ENCODE measurements around the gene SLC37A4.
"Not testable (repeated sequence)": the region's sequence is repeated elsewhere in the genome, so short reads cannot be mapped to it uniquely, and the experiment has no call there.

Gene SLC37A4

DNA sequence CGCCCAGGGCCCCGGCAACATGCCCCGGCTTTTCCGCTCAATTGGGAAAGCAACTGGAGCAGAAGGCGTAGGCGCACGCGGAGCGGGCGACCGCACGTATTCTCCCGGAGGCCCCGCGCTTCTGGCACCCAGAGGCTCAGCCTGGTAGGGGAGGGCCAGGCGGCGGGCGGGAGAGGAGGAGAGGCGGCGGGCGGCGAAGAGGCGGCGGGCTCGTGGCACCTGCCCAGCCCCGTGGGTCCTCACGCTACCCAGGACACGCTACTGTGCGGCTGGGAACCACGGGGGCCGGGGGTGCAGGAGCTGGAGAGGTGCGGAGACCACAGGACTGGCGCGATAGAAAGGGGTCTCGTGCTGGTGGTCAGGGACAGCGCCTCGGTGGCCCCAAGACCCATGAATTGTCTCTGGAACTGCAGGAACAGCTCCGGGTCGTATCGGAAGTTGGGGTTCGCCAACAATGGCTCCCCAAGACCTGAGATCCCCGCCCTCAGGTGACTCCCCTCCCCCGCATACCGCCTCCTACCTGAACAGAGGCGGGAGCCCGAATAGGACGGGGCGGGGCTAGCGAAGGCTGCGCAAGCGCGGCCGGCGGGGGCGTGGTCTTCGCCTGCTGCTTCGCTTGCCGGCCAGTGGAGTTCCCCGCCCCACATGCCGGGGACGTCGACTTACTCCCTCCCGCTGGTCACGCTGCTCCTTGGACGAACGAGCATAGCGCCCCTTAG lies at the start of gene SLC37A4:
SLC37A4 (minus strand) TSS at position 549 of the 719 bp plus-strand sequence.
- DNase-seq: peak; percentile 98

DNA sequence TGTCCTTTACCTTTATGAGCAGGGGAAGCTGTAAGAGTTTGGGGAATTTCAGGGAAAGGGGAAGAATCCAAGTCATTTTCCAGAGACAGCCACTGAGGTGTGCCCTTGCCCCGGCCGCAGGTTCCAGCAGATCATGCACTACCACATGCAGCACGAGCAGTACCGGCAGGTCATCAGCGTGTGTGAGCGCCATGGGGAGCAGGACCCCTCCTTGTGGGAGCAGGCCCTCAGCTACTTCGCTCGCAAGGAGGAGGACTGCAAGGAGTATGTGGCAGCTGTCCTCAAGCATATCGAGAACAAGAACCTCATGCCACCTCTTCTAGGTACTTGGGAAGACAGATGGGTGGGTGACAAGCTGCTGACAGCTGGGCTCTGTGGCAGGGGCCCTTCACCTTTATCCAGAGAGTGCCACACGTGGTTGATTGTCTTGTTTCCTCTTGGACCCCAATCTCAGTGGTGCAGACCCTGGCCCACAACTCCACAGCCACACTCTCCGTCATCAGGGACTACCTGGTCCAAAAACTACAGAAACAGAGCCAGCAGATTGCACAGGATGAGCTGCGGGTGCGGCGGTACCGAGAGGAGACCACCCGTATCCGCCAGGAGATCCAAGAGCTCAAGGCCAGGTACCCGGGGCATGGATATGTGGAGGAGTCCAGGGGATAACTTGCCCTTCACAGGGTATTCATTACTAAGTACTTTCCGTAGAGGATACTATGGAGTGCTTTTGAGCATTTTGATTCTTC lies 48.2 kb upstream of the SLC37A4 start:
- no peak for DNase-seq

DNA sequence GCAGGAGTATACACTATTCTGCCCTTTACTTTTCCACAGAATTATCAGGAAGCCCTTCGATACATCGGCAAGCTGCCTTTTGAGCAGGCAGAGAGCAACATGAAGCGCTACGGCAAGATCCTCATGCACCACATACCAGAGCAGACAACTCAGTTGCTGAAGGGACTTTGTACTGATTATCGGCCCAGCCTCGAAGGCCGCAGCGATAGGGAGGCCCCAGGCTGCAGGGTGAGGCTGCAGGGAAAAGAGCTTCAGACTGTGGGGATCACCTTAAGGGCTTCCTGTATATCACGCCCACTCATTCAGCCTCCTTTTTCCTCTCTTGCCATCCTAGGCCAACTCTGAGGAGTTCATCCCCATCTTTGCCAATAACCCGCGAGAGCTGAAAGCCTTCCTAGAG lies 47.2 kb upstream of the SLC37A4 start:
- DNase-seq: no peak

DNA sequence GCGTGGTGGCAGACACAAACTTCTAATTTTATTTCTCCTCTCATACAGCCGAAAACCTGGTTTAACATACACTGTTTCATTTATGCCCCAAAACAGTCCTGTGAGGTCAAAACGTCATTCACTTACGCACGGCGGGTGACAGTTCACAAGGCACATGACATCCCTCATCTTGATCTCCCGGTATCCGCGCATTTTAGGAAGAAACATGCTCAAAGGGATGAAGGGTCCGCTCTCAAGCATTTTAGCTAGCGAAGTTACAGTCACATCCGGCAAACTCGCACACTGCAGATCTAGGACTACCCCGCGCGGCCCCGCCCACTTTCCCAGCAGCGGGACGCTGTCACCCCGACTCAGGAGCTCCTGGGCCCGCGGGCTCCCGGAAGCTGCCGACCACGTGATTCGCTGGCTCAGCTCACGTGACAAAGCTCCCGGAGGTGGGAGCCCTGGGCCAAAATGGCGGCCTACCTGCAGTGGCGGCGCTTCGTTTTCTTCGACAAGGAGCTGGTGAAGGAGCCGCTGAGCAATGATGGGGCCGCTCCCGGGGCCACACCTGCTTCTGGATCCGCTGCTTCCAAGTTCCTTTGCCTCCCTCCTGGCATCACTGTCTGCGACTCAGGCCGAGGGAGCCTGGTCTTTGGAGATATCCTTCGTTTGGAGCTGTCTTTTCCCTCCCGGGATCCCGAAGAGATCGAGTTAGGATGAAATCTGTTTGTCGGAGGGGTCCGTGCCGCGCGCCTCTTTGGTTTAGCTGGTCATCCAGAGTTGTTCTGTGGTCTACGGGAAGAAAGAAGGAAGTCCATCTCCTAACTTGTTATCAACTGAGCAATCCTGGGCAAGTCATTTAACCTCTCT lies 36.9 kb upstream of the SLC37A4 start, which contains the start of gene VPS11:
VPS11 (plus strand) TSS at position 448 of the 852 bp plus-strand sequence; CDS start at position 454, 6 bp downstream.
- peak; percentile 87 for DNase-seq

DNA sequence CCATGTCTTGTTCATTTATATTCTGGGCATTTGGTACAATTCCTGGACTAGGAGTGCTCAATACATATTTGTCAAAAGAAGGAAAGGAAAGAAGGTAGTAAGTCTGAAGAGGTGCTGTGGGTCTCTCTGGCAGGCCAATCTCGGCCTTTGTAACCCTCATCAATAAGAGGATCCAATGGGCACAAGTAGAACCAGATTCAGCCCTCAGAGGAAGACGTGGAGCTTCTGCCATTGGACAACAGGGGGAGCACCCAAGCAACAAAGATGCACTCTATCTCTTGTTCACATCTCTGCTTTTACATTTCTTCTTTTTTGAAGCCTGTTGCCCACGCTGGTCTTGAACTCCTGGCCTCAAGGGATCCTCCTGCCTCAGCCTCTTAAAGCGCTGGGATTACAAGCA lies 34.7 kb upstream of the SLC37A4 start:
- peak; percentile 6 for DNase-seq

DNA sequence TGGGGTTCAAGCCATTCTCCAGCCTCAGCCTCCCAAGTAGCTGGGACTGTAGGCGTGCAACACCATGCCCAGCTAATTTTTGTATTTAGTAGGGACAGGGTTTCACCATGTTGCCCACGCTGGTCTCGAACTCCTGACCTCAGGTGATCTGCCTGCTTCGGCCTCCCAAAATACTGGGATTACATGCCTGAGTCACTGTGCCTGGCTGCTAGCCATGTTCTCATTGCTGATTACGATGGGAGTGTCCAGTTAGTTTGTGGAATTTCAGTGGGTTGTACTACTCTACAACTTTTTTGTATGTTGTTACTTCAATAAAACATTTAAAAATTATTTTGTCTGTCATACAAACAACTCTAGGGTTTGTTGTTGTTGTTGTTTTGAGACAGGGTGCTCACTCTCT lies 32.1 kb upstream of the SLC37A4 start:
- DNase-seq: no peak

DNA sequence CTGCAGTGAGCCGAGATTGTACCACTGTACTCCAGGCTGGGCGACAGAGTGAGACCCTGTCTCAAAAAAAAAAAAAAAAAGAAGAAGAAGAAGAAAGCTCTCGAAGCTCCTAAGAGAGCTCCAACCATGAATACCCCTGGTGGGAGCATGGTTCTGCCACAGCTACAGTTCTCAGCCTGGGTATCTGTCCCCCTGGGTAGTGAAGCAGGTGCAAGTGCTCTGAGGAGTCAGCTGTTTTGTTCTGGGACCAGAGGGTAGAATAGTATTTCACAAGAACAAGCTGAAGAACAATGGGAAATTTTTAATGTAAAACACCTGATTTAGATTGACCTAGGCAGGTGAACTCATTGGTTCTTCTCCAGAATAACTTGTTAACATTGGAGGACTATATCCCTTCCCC lies 30.6 kb upstream of the SLC37A4 start:
- DNase-seq: no peak

DNA sequence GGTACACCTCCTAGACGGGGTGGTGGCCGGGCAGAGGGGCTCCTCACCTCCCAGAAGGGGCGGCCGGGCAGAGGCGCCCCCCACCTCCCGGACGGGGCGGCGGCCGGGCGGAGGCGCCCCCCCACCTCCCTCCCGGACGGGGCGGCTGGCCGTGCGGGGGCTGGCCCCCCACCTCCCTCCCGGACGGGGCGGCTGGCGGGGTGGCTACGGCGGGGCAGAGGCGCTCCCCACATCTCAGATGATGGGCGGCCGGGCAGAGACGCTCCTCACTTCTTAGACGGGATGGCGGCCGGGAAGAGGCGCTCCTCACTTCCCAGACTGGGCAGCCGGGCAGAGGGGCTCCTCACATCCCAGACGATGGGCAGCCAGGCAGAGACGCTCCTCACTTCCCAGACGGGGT lies 28.5 kb upstream of the SLC37A4 start:
- DNase-seq: not testable (repeated sequence)

DNA sequence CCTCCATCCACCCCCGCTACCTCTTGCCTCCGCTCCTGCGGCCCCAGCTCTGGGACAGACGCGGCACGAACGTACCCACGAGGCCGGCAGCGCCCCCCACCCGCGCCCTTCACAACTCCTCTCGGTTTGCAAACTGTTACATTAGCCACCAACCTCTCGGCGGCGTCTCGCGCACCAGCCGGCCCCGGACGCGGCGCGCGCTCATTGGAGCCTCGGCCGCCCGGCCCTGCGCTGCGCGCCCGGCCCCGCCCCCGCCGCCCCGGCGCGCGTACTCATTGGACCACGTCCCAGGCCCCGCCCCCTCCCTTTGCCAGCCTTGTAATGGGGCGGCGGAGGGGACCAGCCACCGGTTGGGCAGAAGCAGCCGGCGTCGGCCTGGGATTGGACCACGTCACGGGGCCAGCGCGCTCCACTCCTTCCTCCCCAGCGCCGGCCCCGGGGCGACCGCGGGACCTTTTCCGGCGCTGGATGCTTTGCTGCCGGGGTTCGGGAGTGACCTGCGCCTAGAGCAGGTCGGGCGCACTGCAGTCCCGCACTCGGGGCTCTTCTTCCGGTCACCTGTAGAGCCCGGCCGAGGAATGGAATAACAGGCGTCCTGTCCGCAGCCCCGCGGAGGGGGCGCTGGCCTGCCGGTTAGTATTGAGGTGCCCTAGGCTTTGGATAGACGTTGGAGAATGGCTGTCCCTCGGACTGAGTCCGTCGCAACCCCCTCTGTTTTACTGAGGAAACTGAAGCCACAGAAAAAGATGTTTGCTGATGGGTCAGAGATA lies 26.5 kb upstream of the SLC37A4 start, which contains the start of gene HYOU1:
HYOU1 (minus strand) TSS at position 206 of the 770 bp plus-strand sequence. CDS start 1,045 bp downstream, outside the sequence.
- peak; percentile 95 for DNase-seq

DNA sequence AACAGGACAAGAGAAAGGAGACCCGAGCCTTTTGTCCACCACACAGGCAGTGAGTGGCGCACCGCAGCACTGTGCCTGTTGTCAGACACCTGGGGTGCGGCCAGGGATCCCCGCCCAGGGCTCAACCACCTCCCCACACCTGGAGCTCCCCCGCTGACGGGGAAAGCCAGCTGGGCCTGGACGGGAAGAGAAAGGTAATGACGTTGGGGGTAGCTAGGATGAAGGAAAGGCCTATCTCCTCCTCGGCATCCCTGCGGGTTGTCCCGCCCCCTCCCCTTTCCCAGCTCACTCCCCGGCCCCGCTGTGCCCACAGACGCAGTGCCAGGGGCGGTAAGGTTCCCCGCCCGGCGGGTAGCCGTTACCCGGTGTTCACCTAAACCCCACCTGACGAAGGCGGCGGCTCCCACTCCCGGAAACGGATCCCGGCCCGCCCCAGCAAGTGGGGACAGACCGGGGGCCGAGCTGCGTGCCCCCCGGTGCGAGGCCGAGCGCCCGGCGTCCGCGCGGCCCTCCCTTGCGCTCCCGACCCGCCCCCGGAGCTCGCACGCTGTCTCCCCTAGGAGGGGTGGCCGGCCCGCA lies 25.8 kb upstream of the SLC37A4 start:
- DNase-seq: no peak

DNA sequence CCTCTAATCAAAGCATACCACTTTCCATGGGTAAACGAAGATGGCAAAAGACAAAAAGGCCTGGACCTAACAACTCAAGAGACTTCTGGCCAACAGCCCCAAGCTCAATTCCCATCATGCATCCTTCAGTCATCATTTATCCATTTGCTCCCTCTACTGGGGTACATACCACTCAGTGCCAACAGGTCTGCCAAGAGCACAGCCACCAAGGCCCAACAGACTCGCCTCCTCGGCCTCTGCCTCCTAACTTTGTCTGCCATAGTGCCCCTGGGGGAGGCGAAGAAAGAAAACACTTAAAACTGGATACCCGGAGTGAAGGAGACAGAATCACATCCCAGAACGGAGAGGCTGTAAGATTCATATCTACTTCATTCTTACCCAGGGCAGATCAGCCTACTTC lies 25.2 kb upstream of the SLC37A4 start:
- DNase-seq: peak; percentile 5

DNA sequence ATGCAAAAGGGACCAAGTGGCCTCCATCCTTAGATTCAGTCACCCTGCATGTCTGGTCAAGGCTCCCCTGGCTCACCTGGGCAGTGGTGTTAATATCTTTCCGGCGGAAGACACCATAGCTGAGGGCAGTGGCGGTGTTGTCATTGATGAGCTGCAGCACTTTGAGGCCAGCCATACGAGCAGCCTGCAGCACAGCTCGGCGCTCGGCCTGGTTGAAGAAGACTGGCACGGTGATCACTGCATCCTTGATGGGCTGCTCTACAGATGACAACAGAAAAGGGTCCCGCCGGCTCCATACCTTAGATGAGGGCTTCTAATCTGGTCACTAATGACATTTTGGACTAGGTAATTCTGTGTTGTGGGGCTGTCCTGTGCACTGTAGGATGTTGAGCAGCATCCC lies 23.7 kb upstream of the SLC37A4 start:
- DNase-seq: no peak

DNA sequence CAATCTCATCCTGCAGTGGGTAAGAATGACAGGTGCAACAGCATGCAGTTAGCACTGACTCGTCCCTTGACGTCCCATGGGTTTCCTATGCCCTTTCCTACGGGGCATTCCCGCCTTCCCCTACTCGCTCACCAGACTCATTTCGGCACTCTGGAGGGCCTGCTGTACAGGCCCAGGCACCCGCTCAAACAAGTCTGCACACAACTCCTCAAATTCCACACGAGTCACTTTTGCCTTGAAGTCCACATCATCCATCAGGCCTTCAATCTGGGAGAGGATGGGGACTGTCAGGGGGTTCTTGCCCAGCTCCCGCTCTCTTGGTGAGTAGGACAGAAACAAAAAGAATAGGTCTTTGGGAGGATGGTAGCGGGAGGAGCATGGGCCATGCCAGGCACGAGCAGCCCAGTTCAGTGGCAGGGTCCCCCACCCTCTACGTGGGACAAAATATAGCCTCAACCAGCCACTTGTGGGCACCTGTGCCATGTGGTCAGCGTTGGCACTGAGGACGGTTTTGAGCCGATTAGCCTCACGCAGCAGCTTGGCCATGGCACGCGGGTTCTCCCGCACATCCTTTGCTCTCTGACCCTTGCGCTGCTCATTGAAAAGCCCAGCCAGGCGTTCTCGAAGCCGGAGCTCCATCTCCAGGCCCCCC lies 21.6 kb upstream of the SLC37A4 start:
- no peak for DNase-seq

DNA sequence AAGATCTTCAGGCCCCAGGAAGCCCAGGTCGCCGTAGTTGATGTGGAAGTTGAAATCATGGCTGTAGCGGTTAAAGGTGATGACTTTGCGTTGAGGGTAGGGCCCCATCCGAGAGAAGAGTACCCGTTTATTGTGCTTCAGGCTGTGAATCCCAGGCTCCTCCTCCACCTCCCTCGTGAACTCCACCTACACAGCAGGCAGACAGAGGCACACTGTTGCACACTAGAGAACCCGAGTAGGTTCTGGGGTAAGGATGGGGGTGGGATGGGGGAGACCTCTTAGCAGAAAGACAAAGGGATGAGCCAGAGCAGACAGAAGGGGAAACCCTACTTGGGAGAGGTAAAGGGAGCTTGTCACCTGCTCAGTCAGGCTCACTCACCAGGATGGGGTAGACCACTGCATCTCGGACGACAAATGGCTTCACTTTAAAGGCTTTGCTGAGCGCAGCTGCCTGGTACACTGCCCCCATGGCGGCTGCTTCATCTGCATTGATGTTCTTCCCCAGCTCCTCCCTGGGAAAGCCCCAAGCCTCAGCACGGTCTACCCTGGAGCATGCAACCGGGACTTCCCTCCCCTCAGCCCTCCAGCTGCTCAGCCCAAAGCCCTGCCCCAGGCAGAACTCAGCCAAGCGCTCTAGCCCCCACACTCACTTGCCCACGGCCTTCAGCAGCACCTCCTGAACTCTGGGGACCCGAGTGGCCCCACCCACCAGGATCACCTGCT lies 20.9 kb upstream of the SLC37A4 start:
- no peak for DNase-seq

DNA sequence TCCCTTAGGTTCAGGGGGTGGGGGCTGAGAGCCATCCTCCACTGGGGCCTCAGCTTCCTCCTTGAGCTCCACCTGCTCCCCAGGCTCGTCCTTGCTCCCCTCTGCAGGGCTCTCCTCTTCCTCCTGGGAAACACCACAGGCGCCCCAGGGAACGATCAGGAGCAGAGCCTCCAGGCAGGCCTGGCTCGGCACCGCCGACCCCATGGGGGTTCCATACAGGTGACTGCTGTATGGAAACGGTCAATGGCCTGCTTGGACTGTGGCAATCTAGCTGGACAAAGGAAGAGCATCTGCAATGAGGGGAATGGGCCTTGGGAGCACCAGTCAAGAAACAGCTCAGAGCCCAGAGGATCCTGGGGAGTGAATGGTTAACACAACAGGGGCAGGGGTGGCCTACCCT lies 18.4 kb upstream of the SLC37A4 start:
- DNase-seq: no peak

DNA sequence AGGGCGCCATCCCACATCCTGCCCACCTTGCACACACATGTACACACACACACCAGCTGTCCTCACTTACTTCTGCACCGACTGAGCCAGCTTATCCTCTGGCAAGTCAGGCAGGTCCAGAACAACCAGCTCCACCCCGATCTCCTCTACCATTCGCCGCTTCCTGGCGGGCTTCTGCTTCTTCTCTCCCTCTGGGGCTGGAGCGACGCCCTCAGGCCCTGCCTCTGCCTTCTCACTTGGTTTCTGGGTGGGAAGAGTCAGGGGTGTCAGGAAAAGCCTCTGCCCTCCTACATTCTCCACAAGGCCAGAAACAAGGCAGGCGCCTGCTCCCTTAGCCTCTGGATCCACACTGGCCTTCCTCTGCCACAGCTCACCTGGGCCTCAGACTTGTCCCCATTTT lies 18.0 kb upstream of the SLC37A4 start:
- no peak for DNase-seq

DNA sequence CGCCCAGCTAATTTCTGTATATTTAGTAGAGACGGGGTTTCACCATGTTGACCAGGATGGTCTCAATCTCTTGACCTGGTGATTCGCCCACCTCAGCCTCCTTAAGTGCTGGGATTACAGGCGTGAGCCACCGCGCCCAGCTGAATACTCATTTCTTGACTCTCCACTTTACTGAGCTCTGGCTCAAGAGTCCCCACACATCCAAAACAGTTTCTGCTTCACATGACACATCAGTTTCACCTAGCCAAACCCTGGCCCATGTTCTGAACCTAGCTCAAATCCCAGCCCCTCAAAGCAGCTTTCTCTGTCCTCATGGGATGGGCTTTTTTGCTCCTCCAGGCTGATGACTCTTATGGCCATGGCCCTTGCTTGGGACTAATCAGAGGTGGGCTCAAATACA lies 16.5 kb upstream of the SLC37A4 start:
- no peak for DNase-seq

DNA sequence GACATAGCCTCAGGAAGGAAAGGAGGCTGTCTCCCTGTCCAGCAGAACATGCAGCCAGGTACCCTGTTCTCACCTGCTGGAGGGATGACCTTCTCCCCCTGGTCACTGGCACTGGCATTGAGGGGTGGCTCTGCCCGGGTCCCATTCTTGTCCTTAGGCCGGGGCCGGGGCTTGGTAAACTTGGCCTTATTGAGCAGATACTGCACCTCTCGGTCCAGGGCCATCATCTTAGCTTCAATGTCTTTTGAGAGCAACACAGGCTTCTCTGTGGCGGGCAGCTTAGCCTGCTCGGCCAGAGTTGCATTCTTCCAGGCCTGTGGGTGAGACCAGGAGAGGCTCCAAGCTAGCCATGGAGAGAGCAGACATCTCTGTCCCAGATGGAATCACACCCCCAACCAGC lies 15.8 kb upstream of the SLC37A4 start:
- no peak for DNase-seq

DNA sequence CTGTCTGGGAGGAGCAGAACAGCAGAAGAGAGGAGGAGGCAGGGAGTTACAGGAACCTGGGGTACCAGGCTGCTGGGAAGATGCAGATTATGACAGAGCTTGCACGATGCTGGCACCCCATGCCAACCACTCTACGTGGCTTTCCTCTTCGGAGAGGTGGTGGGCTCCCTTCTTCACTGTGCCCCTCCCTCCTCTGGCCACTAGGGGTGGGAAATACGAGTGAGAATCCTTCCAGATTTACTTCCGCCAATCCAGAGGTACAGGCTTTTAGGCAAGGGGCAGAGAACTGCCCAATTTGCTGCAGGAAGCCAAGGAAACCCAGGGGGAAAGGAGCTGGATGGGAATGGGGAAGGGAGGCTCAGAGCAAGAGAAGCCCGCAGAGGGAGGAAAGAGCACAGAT lies 14.0 kb upstream of the SLC37A4 start:
- no peak for DNase-seq

DNA sequence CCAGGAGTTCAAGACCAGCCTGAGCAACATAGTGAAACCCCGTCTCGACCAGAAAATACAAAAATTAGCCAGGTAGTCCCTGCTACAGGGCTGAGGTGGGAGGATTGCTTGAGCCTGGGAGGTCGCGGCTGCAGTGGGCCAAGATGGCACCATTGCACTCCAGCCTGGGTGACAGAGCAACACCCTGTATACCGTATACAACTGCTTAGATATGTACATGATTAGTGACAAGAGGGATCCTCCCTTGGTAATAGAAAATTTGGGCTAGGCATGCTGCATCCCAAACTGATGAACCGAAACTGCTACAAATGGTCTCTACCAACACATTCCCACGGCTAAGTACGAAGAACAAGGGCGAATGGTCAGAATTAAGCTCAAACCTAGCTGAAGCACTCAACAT lies 12.2 kb upstream of the SLC37A4 start:
- DNase-seq: no peak

All from GDM1 (cell line).